HG03442 (cell line): ENCODE data around the gene CHST7.

Experiments
- ATAC-seq: cut with Tn5 transposase; IDR thresholded peaks from one replicate; pipeline ENCODE4 v1.9.1; 2021; ENCODE audit warnings: mild to moderate bottlenecking, moderate library complexity; ENCODE audit not compliant: unreplicated experiment

Gene CHST7

DNA sequence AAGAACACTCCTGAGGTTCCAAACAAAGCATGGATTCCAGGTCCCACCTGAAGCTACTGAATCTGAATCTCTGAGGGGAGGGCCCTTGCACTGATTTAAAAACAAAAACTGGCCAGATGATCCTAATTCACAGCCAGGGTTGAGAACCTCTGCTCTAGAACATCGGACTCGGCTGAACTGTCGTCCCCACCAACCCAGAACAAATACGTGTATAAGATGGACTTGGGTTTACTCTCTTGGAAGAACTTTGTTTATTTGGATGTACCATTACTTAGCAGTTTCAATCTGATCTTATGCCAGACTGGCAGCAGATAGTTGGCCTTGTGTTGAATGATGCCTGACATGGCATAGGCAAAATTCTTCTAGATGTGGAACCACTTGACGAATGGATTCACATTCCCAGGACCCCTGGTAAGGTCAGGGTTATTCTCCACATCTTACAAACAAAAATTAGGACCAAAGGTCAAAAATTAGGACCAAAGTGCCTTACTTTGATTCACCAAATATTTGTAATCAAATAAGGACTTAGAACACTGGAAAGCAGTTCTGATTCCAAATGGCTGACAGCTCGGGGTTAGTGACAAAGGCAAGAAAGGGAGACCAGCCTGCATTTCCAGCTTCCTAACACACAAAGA is 29.0 kb downstream of the CHST7 start:
- ATAC-seq = no peak

DNA sequence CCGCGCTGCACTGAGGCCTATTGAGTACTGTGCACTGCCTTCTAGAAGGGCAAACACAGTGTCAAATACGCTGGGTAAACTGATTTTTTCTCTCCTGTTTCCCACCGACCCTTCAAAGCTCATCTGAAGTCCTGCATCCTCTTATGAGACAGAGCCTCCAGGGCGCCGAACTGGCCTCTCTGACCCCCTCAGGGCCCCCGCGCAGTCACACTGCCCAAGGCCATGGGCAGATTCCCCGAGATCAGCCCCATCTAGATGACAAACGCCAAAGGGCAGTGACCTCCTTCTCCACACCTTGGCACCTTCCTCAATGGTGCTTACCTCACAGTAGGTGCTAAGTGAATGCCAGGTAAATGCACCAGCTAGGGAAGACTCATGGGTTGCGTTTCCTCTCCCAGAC is 34.4 kb downstream of the CHST7 start:
- ATAC-seq = no peak

DNA sequence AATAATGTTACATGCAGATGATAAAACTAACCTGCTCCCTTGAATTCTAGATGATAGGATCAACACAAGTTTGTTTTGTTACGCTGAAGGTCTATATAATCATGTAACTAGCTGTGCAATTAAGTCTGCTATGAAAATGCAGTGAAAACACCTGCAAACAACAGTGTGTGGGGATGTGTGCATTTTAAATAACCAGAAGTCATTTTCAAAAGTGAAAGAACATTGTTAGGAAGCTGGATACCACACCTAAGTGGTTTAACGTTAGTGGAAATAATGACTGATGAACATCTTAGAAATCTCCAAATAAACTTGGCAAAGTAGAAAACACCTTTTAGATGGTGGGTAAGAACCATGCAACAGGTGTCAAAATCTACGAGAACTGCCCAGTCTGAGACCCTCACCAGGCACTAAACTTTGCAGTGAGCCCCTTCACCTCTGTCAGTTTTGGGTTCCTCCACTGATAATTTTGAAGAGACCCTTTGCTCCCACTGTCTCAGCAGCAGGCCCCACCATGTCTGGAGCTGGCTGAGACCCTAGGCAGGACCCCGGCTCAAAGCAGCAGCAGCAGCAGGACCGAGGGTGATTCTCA is 36.6 kb downstream of the CHST7 start:
- ATAC-seq = no peak

DNA sequence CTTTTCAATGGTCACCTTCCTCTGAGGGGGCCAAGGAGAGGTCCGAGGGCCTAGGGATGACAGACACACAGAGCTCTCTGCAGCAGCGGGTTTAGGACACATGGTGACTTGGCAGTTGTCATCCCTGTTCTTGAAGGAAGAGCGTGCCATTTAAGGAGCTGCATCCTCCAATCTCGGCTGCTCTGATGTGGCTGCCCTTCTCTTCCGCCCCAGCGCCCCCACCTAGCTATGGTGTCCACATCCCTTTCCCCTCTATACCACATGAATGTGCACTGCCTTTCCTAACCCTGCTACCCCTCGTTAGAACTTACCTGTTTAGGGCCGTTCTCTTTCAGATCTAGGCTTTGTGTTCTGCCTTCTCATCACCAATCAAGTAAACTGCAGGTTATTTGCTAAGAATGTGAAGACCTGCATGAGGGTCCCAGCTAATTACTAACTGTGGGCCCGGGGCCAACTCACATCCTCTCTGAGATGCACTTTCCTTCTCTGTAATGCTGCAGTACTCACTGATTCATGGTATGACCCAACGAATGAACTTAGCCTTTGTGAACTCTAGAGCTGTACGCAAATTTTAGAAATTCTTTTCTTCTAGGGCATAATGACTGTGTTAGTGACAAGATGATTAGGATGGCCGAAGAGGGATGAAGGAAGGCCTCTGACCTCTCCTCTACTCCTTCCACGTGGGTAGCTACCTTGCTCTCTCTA is 38.2 kb downstream of the CHST7 start:
- no peak for ATAC-seq

GRCh38 chrX:46617906-46618305 is 44.3 kb downstream of the CHST7 start:
- no peak for ATAC-seq

- ATAC-seq = no peak
Observed at GRCh38 chrX:46618947-46619346, 45.4 kb downstream of the CHST7 start.

- ATAC-seq = no peak
Observed at GRCh38 chrX:46620505-46620904, 46.9 kb downstream of the CHST7 start.

DNA sequence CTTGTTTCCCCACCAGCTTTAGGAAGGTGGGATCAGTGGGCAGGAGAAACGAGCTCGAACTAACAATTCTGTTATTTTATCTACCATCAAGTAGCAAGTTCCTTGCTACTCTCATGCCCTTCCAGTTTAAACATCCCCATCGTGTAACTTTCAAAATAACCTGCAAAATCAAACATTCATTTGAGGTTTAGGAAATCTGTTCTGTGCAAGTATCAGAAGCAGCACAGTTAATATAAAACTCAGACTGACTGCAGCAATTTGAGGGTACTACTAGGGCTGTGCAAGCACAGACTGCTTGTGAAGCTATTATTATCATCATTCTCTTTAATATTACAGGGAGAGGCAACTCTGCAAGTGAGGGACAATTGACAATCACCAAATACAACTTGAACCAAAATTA is 48.0 kb downstream of the CHST7 start:
- no peak for ATAC-seq

GRCh38 chrX:46624090-46624786 is 50.7 kb downstream of the CHST7 start:
- ATAC-seq = no peak

- ATAC-seq = no peak
Observed at GRCh38 chrX:46626566-46626965, 53.0 kb downstream of the CHST7 start.

DNA sequence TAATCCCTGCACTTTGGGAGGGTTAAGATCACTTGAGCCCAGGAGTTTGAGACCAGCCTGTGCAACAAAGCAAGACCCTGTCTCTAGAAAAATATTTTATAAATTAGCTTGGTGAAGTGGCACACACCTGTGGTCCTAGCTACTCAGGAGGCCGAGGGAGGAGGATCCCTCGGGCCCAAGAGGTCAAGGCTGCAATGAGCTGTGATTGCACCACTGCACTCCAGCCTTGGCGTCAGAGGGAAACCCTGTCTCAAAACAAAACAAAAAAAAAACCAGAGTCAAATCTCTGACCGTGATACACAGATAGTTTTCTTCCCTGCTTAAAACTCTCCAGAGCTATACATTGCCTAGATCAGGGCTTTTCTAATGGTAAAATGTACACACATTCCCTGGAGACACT is 53.5 kb downstream of the CHST7 start:
- ATAC-seq = no peak

DNA sequence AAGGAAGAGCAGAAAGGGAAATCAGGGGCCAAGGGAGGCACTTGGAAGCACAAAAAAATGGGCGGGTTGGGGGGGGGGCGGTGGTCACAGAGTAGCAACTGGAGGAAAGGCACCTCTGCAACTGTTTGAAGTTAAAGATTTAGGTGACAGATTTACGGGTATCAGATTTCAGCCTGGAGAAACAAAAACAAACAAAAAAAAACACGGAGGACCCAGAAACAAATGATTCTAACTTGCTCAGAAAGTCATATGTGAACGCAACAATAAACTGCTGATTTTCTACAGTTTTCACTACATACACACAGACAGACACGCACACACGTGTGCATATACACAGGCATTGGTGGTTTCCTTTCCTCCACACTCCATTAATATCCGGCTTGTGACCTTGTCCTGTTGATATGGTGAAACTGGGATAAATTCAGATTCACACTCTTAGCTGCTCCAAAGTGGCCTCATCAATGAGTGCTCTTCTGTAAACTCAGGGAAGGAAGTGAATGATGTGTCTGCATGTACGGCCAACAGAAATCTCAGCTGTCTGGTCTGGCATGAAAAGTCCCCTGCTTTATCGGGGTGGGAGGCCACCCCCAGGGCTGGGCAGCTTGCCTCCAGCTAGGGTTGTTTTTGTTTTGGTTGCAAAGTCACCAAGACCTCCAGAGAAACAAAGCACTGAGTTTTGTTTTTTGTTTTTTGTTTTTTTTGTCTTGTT is 54.3 kb downstream of the CHST7 start:
- ATAC-seq = no peak

DNA sequence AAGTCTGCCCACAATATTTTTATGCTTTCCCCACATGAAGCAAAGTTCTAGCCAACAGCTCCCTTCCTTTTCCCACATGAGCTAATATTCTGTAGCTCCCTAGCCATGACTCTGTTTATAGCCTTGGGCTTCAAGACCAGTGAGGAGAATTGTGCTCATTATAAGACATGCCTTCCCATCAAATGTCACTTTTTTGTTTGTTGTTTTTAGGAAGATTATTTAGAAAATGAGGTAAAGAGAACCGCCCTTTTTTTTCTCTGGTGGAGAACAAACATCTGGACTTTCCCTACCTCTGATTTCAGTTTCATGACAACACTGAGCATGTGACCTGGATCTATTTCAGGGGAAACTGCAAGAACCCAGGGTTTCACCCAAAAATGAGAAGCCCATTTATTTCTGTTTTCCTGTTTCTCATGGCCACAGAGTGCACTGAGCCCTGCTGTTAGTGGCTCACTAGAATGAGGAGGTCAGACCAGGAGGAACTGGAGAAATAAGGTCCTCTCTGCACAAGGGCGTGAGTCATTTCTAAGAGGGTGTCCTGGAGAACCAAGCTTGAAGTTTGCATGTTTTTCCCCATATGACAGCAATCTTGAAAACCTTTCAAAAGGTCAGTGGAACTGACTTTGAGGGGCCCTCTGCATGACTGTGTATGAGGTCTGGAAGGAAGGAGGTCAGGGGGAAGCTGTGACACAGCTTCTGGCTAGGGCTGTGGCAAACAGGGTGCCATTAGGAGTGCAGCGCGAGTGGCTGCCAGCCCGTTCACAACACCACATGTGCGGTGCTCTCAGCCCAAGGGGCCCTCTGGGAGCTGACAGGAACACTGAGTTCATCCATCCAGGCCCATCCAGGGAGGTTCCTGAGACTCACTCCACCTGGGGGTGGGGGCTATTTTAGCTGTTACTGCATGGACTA is 55.2 kb downstream of the CHST7 start:
- ATAC-seq = peak; percentile 88

- ATAC-seq = no peak
Observed at GRCh38 chrX:46630141-46630540, 56.6 kb downstream of the CHST7 start.

DNA sequence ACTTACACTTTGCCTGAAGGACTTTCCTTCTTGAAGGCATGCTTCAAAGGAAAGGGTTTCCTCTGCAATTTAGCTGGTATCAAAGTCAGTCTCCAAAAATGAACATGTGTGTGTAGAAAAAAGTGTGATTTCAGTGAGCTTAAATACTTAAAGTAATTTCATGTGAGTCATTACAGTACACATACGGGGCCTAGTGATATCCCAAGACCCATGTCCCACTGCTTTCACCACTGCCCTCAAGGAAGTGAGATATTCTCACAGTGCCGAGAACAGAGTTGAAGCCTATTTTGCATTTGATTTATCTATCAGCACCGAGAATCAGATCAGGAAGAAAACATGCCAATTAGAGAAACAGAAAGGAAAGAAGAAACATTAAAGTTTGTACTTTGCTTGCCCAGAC is 61.0 kb downstream of the CHST7 start:
- no peak for ATAC-seq

DNA sequence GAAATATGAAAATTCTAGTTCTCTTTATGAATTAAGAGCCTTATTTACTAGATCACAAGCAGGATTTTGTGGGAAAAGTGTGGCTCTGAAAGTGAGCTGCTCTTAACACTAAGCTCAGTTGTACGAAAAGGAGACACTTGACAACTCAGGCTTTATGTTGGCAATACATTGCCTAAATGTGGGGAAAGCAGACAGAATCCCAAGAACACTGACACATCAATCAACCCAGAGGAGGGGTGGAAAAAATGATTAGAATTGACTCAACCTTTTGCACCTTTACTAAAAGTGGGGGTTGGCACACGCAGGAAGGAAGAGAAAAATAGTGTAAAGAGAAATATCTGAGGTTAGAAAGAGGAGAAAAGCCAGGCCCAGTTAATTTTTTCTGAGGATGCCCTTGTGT is 61.6 kb downstream of the CHST7 start:
- no peak for ATAC-seq

DNA sequence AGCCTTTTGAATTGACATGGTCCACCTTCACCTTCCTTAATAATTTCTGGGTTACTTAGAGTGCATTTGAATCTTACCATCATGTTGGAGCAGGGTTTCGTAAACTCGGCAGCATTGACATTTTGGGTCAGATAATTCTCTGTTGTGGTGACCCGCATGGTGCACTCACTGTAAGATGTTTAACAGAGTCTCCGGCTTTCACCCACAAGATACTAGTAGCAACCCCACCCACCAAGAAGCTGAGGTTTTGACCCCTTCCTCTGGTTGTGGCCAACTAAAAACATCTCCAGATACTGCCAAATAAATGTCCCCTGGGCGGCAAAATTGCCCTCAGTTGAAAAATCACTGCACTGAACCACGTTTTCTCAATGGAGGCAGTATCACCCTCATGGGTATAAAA is 62.7 kb downstream of the CHST7 start:
- ATAC-seq = no peak

- ATAC-seq = peak; percentile 78
Observed at GRCh38 chrX:46637938-46638337, 64.4 kb downstream of the CHST7 start.

DNA sequence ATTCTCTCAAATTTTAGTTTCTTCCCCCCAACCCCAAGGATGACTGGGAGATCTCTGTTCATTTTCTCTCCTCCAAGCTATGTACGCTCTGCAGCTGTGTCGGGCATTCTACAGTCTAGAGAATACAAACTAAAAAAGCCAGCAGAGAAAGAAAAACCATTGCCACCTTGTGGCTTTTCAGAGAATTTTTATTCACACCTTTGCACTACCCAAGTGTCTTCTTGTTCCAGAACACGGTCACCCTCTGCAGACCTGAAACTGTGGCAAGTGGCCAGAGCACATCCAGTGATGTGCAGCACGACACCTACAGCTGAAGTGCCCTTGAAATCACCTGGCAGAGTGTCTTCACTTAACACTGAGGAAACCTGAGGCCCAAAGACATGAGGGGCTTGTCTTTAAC is 68.6 kb downstream of the CHST7 start:
- ATAC-seq = no peak

- ATAC-seq = no peak
Observed at GRCh38 chrX:46643636-46644035, 70.1 kb downstream of the CHST7 start.
